ENCODE results near the gene TMEM198.

DNA sequence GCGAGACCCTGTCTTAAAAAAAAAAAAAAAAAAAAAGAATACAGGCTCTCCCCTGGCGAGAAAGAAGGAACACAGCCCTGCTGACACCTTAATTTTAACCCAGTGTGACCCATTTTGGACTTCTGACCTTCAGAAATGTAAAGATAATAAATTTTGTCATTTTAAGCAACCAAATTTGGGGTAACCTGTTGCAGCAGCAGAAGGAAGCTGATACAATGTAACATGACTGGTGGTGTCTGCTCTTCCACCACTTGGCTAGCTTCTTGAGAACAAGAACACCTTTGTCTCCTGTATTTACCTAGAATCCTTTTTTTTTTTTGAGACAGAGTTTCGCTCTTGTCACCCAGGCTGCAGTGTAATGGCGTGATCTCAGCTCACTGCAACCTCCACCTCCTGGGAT is 47.3 kb downstream of the TMEM198 start:
- TF ChIP-seq MXI1 (IDR thresholded peaks at IDR 0.05; ENCODE audit: borderline replicate concordance, low read depth, low read length) (no peak), SMC3 (IDR thresholded peaks at IDR 0.05; ENCODE audit: low read depth, low read length) (no peak), POLR2A (IDR thresholded peaks at IDR 0.05; ENCODE audit: low read depth, low read length) (no peak), CTCF (conservative IDR thresholded peaks at IDR 0.05; ENCODE audit: low read depth, low read length) (no peak), USF2 (IDR thresholded peaks at IDR 0.05; ENCODE audit: low read depth, low read length) (no peak), ELK1 (IDR thresholded peaks at IDR 0.05; ENCODE audit: borderline replicate concordance, low read depth, low read length) (no peak), RAD21 (IDR thresholded peaks at IDR 0.05; ENCODE audit: low read length) (no peak), CEBPB (IDR thresholded peaks at IDR 0.05; ENCODE audit: low read depth, low read length) (no peak), NFE2L2 (IDR thresholded peaks at IDR 0.05; ENCODE audit: low read depth, low read length) (no peak)

All from IMR-90 (cell line).